Peyer's patch (tissue), 4 donors: ENCODE measurements around the gene EPHA6.

Experiments
- CTCF ChIP-seq, 6 experiments: fragments of 450-650 bp in 4 of 6; fragments of 200-600 bp in 2 of 6; sonication (generic) in 1 of 6; IDR thresholded peaks; one replicate each; pipeline ENCODE4 v1.5.1; 2017 to 2019; ENCODE audit warnings: antibody characterized with exemption in 6 of 6, mild to moderate bottlenecking in 3 of 6, moderate library complexity in 1 of 6
- POLR2A ChIP-seq, 2 donors: fragments of 450-650 bp; IDR thresholded peaks; one replicate each; pipeline ENCODE4 v1.5.1; 2017; ENCODE audit warnings: antibody characterized with exemption in 2 of 2, mild to moderate bottlenecking in 2 of 2, moderate library complexity in 2 of 2

DNA sequence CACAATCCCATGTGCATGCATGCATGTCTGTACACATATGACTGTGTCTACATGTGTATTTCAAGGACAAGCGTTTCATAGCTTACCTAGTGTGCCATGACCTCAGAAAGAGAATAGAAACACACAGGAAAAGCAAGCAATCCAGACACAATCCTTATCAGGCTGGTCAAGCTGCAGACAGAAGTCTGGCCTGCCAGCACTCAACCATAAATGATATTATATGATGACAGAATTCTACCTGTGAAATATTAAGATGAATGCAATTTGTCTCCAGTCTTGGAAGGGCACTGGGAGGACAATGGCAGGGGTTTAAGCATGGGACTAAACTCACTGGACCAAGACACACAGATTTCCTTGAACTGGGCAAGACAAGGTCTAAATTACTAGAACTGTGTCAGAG lies 899.2 kb downstream of the EPHA6 start:
- no peak for TF ChIP-seq CTCF (IDR thresholded peaks at IDR 0.05)
- TF ChIP-seq POLR2A (IDR thresholded peaks at IDR 0.05) = no peak
